ENCODE data around the gene MAP2K4.
A peak's percentile ranks its signal among the peaks of the same experiment; 100 is the strongest.

Gene MAP2K4

GRCh38 chr17:11980813-11981212 is 39.9 kb upstream of the MAP2K4 start:
- H2AFZ ChIP-seq (ENCODE audit: low read length) = no peak overlapping the region
- H3K27ac ChIP-seq (ENCODE audit: low read depth, low read length, poor library complexity, severe bottlenecking) = no peak overlapping the region
- H3K4me3 ChIP-seq (ENCODE audit: low read depth, low read length, poor library complexity, severe bottlenecking) = no peak overlapping the region
- H3K27me3 ChIP-seq (ENCODE audit: insufficient read depth, low read length) = no peaks in the 10 kb centered on the region
- no peak overlapping the region for H3K9ac ChIP-seq (ENCODE audit: low read length)
- H4K20me1 ChIP-seq (ENCODE audit: insufficient read depth, low read length) = no peaks in the 10 kb centered on the region
- H3K79me2 ChIP-seq (ENCODE audit: insufficient read depth, low read length) = no peaks in the 10 kb centered on the region
- no peak overlapping the region for H3K4me2 ChIP-seq (ENCODE audit: low read length)
- H3K4me1 ChIP-seq (ENCODE audit: insufficient read depth, low read length, severe bottlenecking) = no peaks in the 10 kb centered on the region
- no peaks in the 10 kb centered on the region for H3K9me3 ChIP-seq (ENCODE audit: low read length)
- TF ChIP-seq EZH2 (IDR thresholded peaks at IDR 0.05; ENCODE audit: borderline replicate concordance, low read length) (no peak), CTCF (IDR thresholded peaks at IDR 0.05; ENCODE audit: low read length) (peak; percentile 44)
- H3K9me2 ChIP-seq (ENCODE audit: low read depth, low read length) = no peaks in the 10 kb centered on the region
- H3K36me3 ChIP-seq (ENCODE audit: insufficient read depth, low read length) = peaks cover 31% of the 10 kb centered on the region; the same call in 1 of the 2 replicates
- no peaks in the 10 kb centered on the region for H3F3A ChIP-seq (ENCODE audit: insufficient read depth, low read length)

GRCh38 chr17:11981862-11982261 is 38.8 kb upstream of the MAP2K4 start:
- H3K4me3 ChIP-seq (ENCODE audit: low read depth, low read length, poor library complexity, severe bottlenecking) = no peak overlapping the region
- no peaks in the 10 kb centered on the region for H3K27me3 ChIP-seq (ENCODE audit: insufficient read depth, low read length)
- no peaks in the 10 kb centered on the region for H3K79me2 ChIP-seq (ENCODE audit: insufficient read depth, low read length)
- TF ChIP-seq EZH2 (IDR thresholded peaks at IDR 0.05; ENCODE audit: borderline replicate concordance, low read length) = no peak
- TF ChIP-seq CTCF (IDR thresholded peaks at IDR 0.05; ENCODE audit: low read length) = no peak
- H3F3A ChIP-seq (ENCODE audit: insufficient read depth, low read length) = no peaks in the 10 kb centered on the region
- H3K4me1 ChIP-seq (ENCODE audit: insufficient read depth, low read length, severe bottlenecking) = no peaks in the 10 kb centered on the region
- no peak overlapping the region for H3K4me2 ChIP-seq (ENCODE audit: low read length)
- H2AFZ ChIP-seq (ENCODE audit: low read length) = no peak overlapping the region
- no peaks in the 10 kb centered on the region for H3K9me2 ChIP-seq (ENCODE audit: low read depth, low read length)
- H3K9me3 ChIP-seq (ENCODE audit: low read length) = no peaks in the 10 kb centered on the region
- H3K36me3 ChIP-seq (ENCODE audit: insufficient read depth, low read length) = peaks cover 30% of the 10 kb centered on the region; the same call in 1 of the 2 replicates
- no peaks in the 10 kb centered on the region for H4K20me1 ChIP-seq (ENCODE audit: insufficient read depth, low read length)
- no peak overlapping the region for H3K27ac ChIP-seq (ENCODE audit: low read depth, low read length, poor library complexity, severe bottlenecking)
- no peak overlapping the region for H3K9ac ChIP-seq (ENCODE audit: low read length)

- no peaks in the 10 kb centered on the region for H3F3A ChIP-seq (ENCODE audit: insufficient read depth, low read length)
- no peaks in the 10 kb centered on the region for H4K20me1 ChIP-seq (ENCODE audit: insufficient read depth, low read length)
- H3K9me2 ChIP-seq (ENCODE audit: low read depth, low read length) = no peaks in the 10 kb centered on the region
- no peak overlapping the region for H3K9ac ChIP-seq (ENCODE audit: low read length)
- TF ChIP-seq CTCF (IDR thresholded peaks at IDR 0.05; ENCODE audit: low read length) = no peak
- TF ChIP-seq EZH2 (IDR thresholded peaks at IDR 0.05; ENCODE audit: borderline replicate concordance, low read length) = no peak
- no peaks in the 10 kb centered on the region for H3K27me3 ChIP-seq (ENCODE audit: insufficient read depth, low read length)
- no peaks in the 10 kb centered on the region for H3K9me3 ChIP-seq (ENCODE audit: low read length)
- no peak overlapping the region for H3K4me2 ChIP-seq (ENCODE audit: low read length)
- no peaks in the 10 kb centered on the region for H3K79me2 ChIP-seq (ENCODE audit: insufficient read depth, low read length)
- no peaks in the 10 kb centered on the region for H3K4me1 ChIP-seq (ENCODE audit: insufficient read depth, low read length, severe bottlenecking)
- peaks cover 35% of the 10 kb centered on the region for H3K36me3 ChIP-seq (ENCODE audit: insufficient read depth, low read length)
- H2AFZ ChIP-seq (ENCODE audit: low read length) = no peak overlapping the region
- H3K4me3 ChIP-seq (ENCODE audit: low read depth, low read length, poor library complexity, severe bottlenecking) = no peak overlapping the region
- no peak overlapping the region for H3K27ac ChIP-seq (ENCODE audit: low read depth, low read length, poor library complexity, severe bottlenecking)
Observed at GRCh38 chr17:11986179-11986941, 34.3 kb upstream of the MAP2K4 start.

Data from OCI-LY1 (cell line).